Skeletal muscle tissue (tissue), 4 donors: ENCODE results near the gene PTPMT1. TPM values are rescaled to one million over a fixed set of nuclear protein-coding genes. Genes with fewer than 3 reads are reported as not detected.
"Not testable (repeated sequence)": the region's sequence is repeated elsewhere in the genome, so short reads cannot be mapped to it uniquely, and the experiment has no call there.

ENCODE experiments used
- H3K27ac ChIP-seq: one replicate; pipeline ENCODE4 v1.7.0; 2013; ENCODE audit warnings: mild to moderate bottlenecking, low read depth, low read length, inconsistent platforms
- H3K27me3 ChIP-seq, 3 donors: one replicate each; pipeline ENCODE4 v1.7.0; 2013; ENCODE audit warnings: low read length in 3 of 3; ENCODE audit not compliant: control insufficient read depth in 3 of 3, insufficient read depth in 3 of 3
- H3K36me3 ChIP-seq, 3 donors: one replicate each; pipeline ENCODE4 v1.7.0; 2013; ENCODE audit warnings: low read length in 3 of 3; ENCODE audit not compliant: control insufficient read depth in 3 of 3, insufficient read depth in 3 of 3
- H3K4me1 ChIP-seq, 3 donors: one replicate each; pipeline ENCODE4 v1.7.0; 2013; ENCODE audit warnings: low read length in 3 of 3, mild to moderate bottlenecking in 3 of 3; ENCODE audit not compliant: control insufficient read depth in 3 of 3, insufficient read depth in 3 of 3
- H3K4me3 ChIP-seq, 3 donors: one replicate each; pipeline ENCODE4 v1.7.0; 2013; ENCODE audit warnings: low read length in 3 of 3
- H3K9ac ChIP-seq, 3 donors: one replicate each; pipeline ENCODE4 v1.7.0; 2013; ENCODE audit warnings: low read length in 3 of 3, mild to moderate bottlenecking in 3 of 3, moderate library complexity in 2 of 3, low read depth in 1 of 3
- H3K9me3 ChIP-seq, 3 donors: one replicate each; pipeline ENCODE4 v1.7.0; 2013; ENCODE audit warnings: low read length in 3 of 3; ENCODE audit not compliant: control insufficient read depth in 3 of 3
- total RNA-seq: library from RNA; depleted of rRNA; stranded (reverse); fragments of >200 nt; gene quantifications from one replicate; pipeline ENCODE4 v1.2.3, GENCODE V29; 2014
- donor health status: Osteomylitis.

PTPMT1 gene
- total RNA-seq, 1 donor from 2014 or later, result 18.8 TPM

DNA sequence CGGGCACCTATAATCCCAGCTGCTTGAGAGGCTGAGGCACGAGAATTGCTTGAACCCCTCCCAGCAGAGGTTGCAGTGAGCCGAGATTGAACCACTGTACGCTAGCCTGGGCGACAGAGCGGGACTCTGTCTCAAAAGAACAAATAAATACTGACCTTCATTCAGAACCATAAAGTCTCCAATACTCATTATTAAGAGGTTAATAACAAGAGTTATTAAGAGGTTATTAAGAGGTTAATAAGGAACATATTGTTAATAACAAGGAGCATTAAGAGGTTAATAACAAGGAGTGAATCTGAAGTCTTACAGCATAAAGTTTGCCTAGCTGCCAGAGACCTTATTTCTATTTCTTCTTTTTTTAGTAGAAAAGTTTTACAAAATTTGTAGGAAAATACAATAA, 20.1 kb upstream of the PTPMT1 start:
- H3K4me1 ChIP-seq, result peaks cover 26 to 30% (median 28%) of the 10 kb centered on the region in 3 donors

DNA sequence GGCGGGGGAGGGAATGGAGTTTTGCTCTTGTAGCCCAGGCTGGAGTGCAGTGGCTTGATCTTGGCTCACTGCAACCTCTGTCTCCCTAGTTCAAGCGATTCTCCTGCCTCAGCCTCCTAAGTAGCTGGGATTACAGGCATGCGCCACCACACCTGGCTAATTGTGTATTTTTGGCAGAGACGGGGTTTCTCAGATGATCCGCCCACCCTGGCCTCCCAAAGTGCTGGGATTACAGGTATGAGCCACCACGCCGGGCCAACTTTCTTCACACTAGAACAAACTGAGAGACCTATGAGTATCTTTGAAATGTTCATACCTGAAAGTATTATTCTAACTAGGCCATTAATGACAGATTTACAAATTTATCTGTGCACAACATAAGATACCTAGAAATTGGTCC, 19.1 kb upstream of the PTPMT1 start:
- H3K4me3 ChIP-seq, H3K27ac ChIP-seq, H3K36me3 ChIP-seq, H3K9ac ChIP-seq, H3K9me3 ChIP-seq, H3K27me3 ChIP-seq: not testable (repeated sequence)
- peaks cover 28 to 34% (median 30%) of the 10 kb centered on the region in 3 donors for H3K4me1 ChIP-seq

More for the DNA sequence above, 20.1 kb upstream of the PTPMT1 start:
- Histone ChIP-seq H3K4me3 (no peak overlapping the region), H3K27ac (no peak overlapping the region), H3K9ac (no peak overlapping the region), H3K9me3 (no peaks in the 10 kb centered on the region), H3K36me3 (no peaks in the 10 kb centered on the region), H3K27me3 (no peaks in the 10 kb centered on the region)

DNA sequence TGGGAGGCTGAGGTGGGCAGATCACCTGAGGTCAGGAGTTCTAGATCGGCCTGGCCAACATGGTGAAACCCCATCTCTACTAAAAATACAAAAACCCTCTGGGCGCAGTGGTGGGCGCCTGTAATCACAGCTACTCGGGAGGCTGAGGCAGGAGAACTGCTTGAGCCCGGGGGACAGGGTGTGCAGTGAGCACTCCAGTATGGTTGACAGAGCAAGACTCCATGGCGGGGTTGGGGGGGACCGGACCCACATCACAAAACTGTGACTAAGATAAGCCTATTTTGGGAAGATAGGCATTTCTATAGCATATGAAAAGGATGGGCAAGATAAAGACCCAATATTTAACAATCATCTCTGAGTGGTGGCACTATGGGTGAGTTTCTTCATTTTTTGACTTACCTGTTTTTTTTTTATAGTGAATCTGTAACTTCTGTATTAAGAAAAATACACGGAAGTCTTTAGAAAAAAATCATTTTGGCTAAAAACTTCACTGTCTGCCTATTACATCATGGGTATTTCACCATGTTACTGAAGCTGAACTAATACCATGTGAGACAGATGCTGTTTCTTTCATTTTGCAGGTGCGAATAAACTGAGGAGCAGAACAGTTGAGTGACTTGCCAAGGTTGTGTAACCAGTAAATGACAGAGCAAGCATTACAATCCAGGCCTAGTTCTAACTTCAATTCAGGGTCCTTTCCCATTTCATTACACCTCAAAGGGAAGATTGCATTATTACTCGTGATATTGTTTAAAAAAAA, 14.9 kb upstream of the PTPMT1 start:
- Histone ChIP-seq H3K27me3 (no peaks in the 10 kb centered on the region), H3K36me3 (peaks cover 0 to 2% (median 0%) of the 10 kb centered on the region in 3 donors), H3K27ac (peak overlapping the region; percentile 93), H3K9me3 (no peaks in the 10 kb centered on the region), H3K4me1 (peaks cover 32 to 41% (median 39%) of the 10 kb centered on the region in 3 donors), H3K4me3 (peak overlapping the region in 1 of 3 donors; percentile 11), H3K9ac (no peak overlapping the region)

DNA sequence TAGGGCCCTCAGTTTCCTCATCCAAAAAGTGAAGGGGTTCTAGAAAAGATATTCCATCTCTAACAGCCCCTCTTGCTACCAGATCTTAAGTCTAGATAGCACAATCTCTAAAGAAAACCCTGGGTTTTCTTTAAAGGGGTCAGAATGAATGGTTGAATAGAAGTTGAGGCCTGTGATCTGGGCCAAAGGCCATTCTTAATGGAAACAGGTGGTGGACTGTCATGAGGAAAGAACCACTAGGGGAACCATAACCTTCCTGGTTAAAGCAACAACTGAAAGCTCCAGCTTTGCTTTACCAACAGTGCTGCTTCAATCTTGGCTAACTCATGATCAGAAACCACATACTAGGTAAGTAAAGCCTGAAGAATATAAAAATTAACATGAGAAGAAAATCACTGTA, 14.3 kb upstream of the PTPMT1 start:
- H3K9me3 ChIP-seq, result no peaks in the 10 kb centered on the region
- peak overlapping the region; percentile 0 to 99 (median 45) for H3K4me3 ChIP-seq
- H3K9ac ChIP-seq, result peak overlapping the region in 1 of 3 donors; percentile 97
- H3K27me3 ChIP-seq, result no peaks in the 10 kb centered on the region
- H3K4me1 ChIP-seq, result peaks cover 32 to 41% (median 39%) of the 10 kb centered on the region in 3 donors
- peaks cover 0 to 2% (median 0%) of the 10 kb centered on the region in 3 donors for H3K36me3 ChIP-seq
- peak overlapping the region; percentile 93 for H3K27ac ChIP-seq

DNA sequence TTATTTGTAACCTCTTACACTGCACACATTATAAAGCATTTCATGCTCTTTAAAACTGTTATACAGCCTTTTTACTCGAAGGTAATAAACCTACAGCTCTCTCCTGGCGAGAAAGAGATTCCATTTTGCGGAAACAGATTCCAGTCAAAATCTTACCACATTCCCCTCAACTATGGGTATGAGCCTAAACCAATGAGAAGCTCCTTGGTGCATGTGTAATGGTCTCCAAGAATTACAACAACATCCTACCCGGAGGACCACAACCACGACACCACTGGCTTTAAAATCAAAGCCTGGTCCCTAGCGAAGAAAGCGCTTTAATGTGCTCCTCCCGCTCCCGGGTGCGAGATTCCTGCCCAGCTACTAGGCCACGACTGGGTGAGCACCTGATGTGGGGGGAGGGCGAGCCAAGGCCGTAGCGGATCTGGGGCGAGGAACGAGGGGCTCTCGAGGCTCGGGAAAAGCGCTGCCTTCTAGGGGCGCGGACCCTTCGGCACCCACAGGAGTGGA, 13.3 kb upstream of the PTPMT1 start:
- H3K9ac ChIP-seq, result peak overlapping the region; percentile 93 to 97 (median 97)
- H3K4me3 ChIP-seq, result peak overlapping the region; percentile 94 to 99 (median 96)
- H3K36me3 ChIP-seq, result peaks cover 0 to 2% (median 0%) of the 10 kb centered on the region in 3 donors
- H3K4me1 ChIP-seq, result peaks cover 32 to 41% (median 38%) of the 10 kb centered on the region in 3 donors
- peak overlapping the region; percentile 93 for H3K27ac ChIP-seq
- H3K9me3 ChIP-seq, result no peaks in the 10 kb centered on the region
- H3K27me3 ChIP-seq, result no peaks in the 10 kb centered on the region

DNA sequence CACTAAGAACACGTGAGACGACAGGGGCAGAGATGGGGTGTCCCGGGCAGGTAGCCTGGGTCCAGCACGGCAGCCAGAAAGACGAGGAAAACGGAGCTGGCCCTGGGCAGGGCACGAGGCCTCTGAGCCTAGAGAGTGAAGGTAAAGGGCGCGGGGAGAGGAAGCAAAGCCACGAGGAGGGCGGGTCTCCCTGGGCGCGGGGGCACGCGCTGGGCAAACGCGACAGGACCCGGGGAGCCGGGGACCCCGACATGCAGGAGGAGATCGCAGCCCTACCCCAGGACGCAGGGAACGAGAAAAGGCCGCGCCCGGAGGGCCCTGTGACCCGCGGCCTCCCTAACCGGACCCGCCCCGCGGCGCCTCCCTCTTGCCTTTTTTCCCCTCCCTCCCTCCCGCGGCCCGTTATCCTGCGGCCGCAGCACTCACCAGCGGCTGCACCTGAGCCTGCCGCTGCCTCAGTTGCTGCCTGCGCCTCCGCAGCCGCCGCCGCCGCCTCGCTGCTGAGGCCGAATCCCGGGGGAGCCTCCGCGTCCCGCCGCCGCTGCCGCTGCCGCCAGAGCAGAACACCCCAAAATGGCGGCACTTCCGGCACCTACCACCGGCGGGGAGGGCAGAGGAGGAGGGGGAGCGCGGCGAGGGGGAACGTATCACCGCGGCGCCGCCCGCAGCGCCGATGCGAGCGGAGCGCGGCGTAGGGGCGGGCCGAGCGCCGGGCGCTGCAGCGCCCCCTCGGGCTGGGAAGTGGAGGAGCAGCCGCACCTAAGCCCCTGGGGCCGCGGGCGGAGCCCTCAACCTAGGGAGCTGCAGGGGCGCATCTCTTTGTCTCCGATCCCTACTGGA, 12.6 kb upstream of the PTPMT1 start, which contains the start of gene CELF1:
Gene CELF1, minus strand, starts transcription at position 567 of the 840 bp plus-strand sequence. CDS start 53,609 bp downstream, outside the sequence.
- peaks cover 0 to 2% (median 0%) of the 10 kb centered on the region in 3 donors for H3K36me3 ChIP-seq
- H3K9me3 ChIP-seq, result no peaks in the 10 kb centered on the region
- peak within 1 kb of the TSS; percentile 94 to 99 (median 96) for H3K4me3 ChIP-seq
- no peaks in the 10 kb centered on the region for H3K27me3 ChIP-seq
- H3K9ac ChIP-seq, result peak within 1 kb of the TSS; percentile 93 to 97 (median 97)
- H3K4me1 ChIP-seq, result peaks cover 26 to 35% (median 31%) of the 10 kb centered on the region in 3 donors
- H3K27ac ChIP-seq, result peak within 1 kb of the TSS; percentile 93

DNA sequence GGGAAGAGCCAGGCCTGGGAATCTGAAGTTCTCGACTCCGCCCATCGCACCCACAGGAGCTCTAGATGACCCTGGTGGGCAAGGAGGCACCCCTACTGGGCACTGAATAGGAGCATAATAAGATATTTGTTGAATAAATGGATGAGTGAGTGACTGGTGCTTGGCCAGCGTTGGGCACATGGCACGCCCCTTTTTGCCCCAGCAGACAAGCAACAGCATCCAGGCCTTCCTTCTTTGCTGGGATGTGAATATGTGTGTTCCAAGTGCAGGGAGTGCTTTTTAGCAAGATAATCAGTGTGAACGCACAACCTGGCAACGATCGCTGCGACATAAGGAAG, 12.0 kb upstream of the PTPMT1 start:
- peaks cover 0 to 2% (median 0%) of the 10 kb centered on the region in 3 donors for H3K36me3 ChIP-seq
- H3K4me3 ChIP-seq, result peak overlapping the region; percentile 87 to 99 (median 96)
- H3K27ac ChIP-seq, result peak overlapping the region; percentile 93
- H3K27me3 ChIP-seq, result no peaks in the 10 kb centered on the region
- H3K4me1 ChIP-seq, result peaks cover 24 to 31% (median 27%) of the 10 kb centered on the region in 3 donors
- peak overlapping the region; percentile 76 to 97 (median 77) for H3K9ac ChIP-seq
- H3K9me3 ChIP-seq, result no peaks in the 10 kb centered on the region

DNA sequence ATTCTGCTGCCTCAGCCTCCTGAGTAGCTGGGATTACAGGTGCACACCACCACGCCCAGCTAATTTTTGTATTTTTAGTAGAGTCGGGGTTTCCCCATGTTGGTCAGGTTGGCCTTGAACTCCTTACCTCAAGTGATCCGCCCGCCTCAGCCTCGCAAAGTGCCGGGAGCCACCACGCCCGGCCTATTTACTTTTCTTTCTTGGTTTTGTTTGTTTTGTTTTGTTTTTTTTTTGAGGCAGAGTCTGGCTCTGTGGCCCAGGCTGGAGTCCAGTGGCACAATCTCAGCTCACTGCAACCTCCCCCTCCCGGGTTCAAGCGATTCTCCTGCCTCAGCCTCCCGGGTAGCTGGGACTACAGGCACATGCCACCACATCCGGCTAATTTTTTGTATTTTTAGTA, 8.4 kb upstream of the PTPMT1 start:
- H3K4me3 ChIP-seq, H3K9me3 ChIP-seq, H3K27ac ChIP-seq, H3K9ac ChIP-seq, H3K36me3 ChIP-seq, H3K27me3 ChIP-seq: not testable (repeated sequence)
- peaks cover 9 to 19% (median 9%) of the 10 kb centered on the region in 3 donors for H3K4me1 ChIP-seq

DNA sequence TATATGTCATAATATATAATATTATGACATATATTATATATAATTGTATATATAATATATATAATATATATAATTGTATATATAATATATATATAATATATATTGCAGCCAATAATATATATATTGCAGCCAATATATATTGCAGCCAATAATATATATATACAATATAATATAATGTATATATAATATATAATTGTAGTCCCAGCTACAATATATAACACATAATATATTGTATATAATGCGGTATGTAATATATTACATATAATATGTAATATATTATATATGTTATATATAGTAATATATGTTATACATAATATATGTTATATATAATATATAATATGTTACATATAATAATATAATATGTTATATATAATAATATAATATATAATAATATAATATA, 6.7 kb upstream of the PTPMT1 start:
- peaks cover 0 to 9% (median 2%) of the 10 kb centered on the region in 3 donors for H3K4me1 ChIP-seq
- no peaks in the 10 kb centered on the region for H3K9me3 ChIP-seq
- H3K36me3 ChIP-seq, result no peaks in the 10 kb centered on the region
- no peak overlapping the region for H3K4me3 ChIP-seq
- H3K27ac ChIP-seq, result no peak overlapping the region
- H3K27me3 ChIP-seq, result no peaks in the 10 kb centered on the region
- no peak overlapping the region for H3K9ac ChIP-seq
